ENCODE measurements around the gene DCBLD2. TPM values are rescaled to one million over a fixed set of nuclear protein-coding genes. Genes with fewer than 3 reads are reported as not detected.

DCBLD2 gene
- polyA plus RNA-seq, 3 donors: 0.17 to 1.1 (median 0.45) TPM

DNA sequence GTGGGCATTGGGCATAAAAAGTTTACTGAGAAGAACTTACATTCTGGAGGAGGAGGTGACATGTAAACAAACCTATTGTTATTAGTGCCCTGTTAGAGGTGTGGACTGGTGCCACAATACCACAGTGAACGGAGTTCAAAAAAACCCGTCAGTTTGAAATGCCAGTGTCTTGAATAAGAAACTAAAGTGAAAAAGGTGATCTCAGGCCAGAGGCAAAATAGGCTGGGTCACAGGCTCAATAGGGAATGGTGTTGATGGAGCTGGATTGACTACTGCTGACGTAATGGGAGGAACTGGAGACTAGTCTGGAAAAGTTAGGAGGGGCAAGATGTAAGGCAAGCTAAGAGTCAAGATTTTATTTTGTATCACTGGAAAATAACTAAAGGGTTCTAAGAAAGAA is 1.6 kb upstream of the DCBLD2 start:
- Mint-ChIP-seq H3K4me1 (peaks cover 15% of the 10 kb centered on the region), H3K36me3 (no peaks in the 10 kb centered on the region), H3K27ac (no peak overlapping the region), H3K9me3 (peaks cover 0 to 3% (median 0%) of the 10 kb centered on the region in 7 donors), H3K4me3 (peak overlapping the region in 1 of 2 donors; percentile 18), H3K27me3 (ENCODE audit: low read depth in 3 of 3) (peaks cover 16 to 24% (median 19%) of the 10 kb centered on the region in 3 donors)
- Histone ChIP-seq H4K20me1 (ENCODE audit: insufficient read depth, low read length) (no peaks in the 10 kb centered on the region), H3K9ac (ENCODE audit: insufficient read depth, low read length, poor library complexity, severe bottlenecking) (no peak overlapping the region), H3K4me2 (replicated peaks; ENCODE audit: extremely low read depth, low read length, poor library complexity, severe bottlenecking) (no peak overlapping the region), H3K4me1 (ENCODE audit: control insufficient read depth in 1 of 2, insufficient read depth in 2 of 2, low read length in 2 of 2) (peaks cover 13 to 18% of the 10 kb centered on the region in 2 donors), H3K27me3 (ENCODE audit: control insufficient read depth in 2 of 2, insufficient read depth in 2 of 2, low read length in 2 of 2) (peaks cover 10 to 19% of the 10 kb centered on the region in 2 donors), H2AFZ (ENCODE audit: insufficient read depth, low read depth, low read length, poor library complexity, severe bottlenecking) (no peak overlapping the region), H3K4me3 (replicated peaks in 1 of 3; ENCODE audit: low read depth in 2 of 3, low read length in 3 of 3) (no peak overlapping the region), H3K36me3 (replicated peaks in 1 of 2; ENCODE audit: control insufficient read depth in 1 of 2, insufficient read depth in 2 of 2, low read length in 2 of 2) (no peaks in the 10 kb centered on the region), H3K27ac (ENCODE audit: low read depth in 1 of 2, low read length in 2 of 2) (no peak overlapping the region), H3K79me2 (ENCODE audit: insufficient read depth, low read length) (no peaks in the 10 kb centered on the region), H3K9me3 (replicated peaks in 1 of 2; ENCODE audit: control insufficient read depth in 1 of 2, insufficient read depth in 1 of 2, low read length in 2 of 2) (no peaks in the 10 kb centered on the region)
- WGBS (ENCODE audit: insufficient coverage): 93% methylated on average over 3 of the region's 3 CpGs
- intact Hi-C loops (cut with micrococcal nuclease): no loop called here
- DNase-seq: no peak
- TF ChIP-seq, protein P1, sequence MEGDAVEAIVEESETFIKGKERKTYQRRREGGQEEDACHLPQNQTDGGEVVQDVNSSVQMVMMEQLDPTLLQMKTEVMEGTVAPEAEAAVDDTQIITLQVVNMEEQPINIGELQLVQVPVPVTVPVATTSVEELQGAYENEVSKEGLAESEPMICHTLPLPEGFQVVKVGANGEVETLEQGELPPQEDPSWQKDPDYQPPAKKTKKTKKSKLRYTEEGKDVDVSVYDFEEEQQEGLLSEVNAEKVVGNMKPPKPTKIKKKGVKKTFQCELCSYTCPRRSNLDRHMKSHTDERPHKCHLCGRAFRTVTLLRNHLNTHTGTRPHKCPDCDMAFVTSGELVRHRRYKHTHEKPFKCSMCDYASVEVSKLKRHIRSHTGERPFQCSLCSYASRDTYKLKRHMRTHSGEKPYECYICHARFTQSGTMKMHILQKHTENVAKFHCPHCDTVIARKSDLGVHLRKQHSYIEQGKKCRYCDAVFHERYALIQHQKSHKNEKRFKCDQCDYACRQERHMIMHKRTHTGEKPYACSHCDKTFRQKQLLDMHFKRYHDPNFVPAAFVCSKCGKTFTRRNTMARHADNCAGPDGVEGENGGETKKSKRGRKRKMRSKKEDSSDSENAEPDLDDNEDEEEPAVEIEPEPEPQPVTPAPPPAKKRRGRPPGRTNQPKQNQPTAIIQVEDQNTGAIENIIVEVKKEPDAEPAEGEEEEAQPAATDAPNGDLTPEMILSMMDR (IDR thresholded peaks at IDR 0.05): no peak

- H4K20me1 ChIP-seq (ENCODE audit: insufficient read depth, low read length): no peaks in the 10 kb centered on the region
- peaks cover 10 to 19% of the 10 kb centered on the region in 2 donors for H3K27me3 ChIP-seq (ENCODE audit: control insufficient read depth in 2 of 2, insufficient read depth in 2 of 2, low read length in 2 of 2)
- H3K9ac ChIP-seq (ENCODE audit: insufficient read depth, low read length, poor library complexity, severe bottlenecking): peak overlapping the region; percentile 67
- H3K27me3 Mint-ChIP-seq (ENCODE audit: low read depth in 3 of 3): peaks cover 16 to 24% (median 19%) of the 10 kb centered on the region in 3 donors
- H2AFZ ChIP-seq (ENCODE audit: insufficient read depth, low read depth, low read length, poor library complexity, severe bottlenecking): peak overlapping the region; percentile 97
- peak overlapping the region; percentile 83 for H3K4me2 ChIP-seq (replicated peaks; ENCODE audit: extremely low read depth, low read length, poor library complexity, severe bottlenecking)
- intact Hi-C loops (cut with micrococcal nuclease): no loop called here
- no peaks in the 10 kb centered on the region for H3K79me2 ChIP-seq (ENCODE audit: insufficient read depth, low read length)
- H3K4me3 Mint-ChIP-seq: peak overlapping the region; percentile 88 to 94
- H3K9me3 Mint-ChIP-seq: peaks cover 0 to 3% (median 0%) of the 10 kb centered on the region in 7 donors
- H3K4me3 ChIP-seq (replicated peaks in 1 of 3; ENCODE audit: low read depth in 2 of 3, low read length in 3 of 3): peak overlapping the region; percentile 52 to 78 (median 77)
- peaks cover 13 to 18% of the 10 kb centered on the region in 2 donors for H3K4me1 ChIP-seq (ENCODE audit: control insufficient read depth in 1 of 2, insufficient read depth in 2 of 2, low read length in 2 of 2)
- H3K36me3 Mint-ChIP-seq: no peaks in the 10 kb centered on the region
- no peak overlapping the region for H3K27ac ChIP-seq (ENCODE audit: low read depth in 1 of 2, low read length in 2 of 2)
- DNase-seq: no peak
- no peaks in the 10 kb centered on the region for H3K9me3 ChIP-seq (replicated peaks in 1 of 2; ENCODE audit: control insufficient read depth in 1 of 2, insufficient read depth in 1 of 2, low read length in 2 of 2)
- peaks cover 15% of the 10 kb centered on the region for H3K4me1 Mint-ChIP-seq
- WGBS (ENCODE audit: insufficient coverage): 69% methylated on average over 2 of the region's 4 CpGs
- H3K36me3 ChIP-seq (replicated peaks in 1 of 2; ENCODE audit: control insufficient read depth in 1 of 2, insufficient read depth in 2 of 2, low read length in 2 of 2): no peaks in the 10 kb centered on the region
- no peak overlapping the region for H3K27ac Mint-ChIP-seq
- TF ChIP-seq, protein P1 (IDR thresholded peaks at IDR 0.05): no peak
These were observed 851 bp upstream of the DCBLD2 start for GRCh38 chr3:98902351-98902740.

Measured in CD14-positive monocyte (primary cell).